T-helper 2 cell (primary cell): ENCODE results near the gene PISD.
A peak's percentile ranks its signal among the peaks of the same experiment; 100 is the strongest.

ENCODE experiments used
- DNase-seq, 5 experiments: peaks; one replicate each; pipeline versions ENCODE4 v3.0.0 to v3.0.0-alpha.2; 2012 to 2022

The PISD gene

GRCh38 chr22:31625661-31626426 lies 36.2 kb downstream of the PISD start:
- DNase-seq, result no peak

- no peak for DNase-seq
These were observed 36.8 kb downstream of the PISD start for GRCh38 chr22:31625257-31625640.

DNA sequence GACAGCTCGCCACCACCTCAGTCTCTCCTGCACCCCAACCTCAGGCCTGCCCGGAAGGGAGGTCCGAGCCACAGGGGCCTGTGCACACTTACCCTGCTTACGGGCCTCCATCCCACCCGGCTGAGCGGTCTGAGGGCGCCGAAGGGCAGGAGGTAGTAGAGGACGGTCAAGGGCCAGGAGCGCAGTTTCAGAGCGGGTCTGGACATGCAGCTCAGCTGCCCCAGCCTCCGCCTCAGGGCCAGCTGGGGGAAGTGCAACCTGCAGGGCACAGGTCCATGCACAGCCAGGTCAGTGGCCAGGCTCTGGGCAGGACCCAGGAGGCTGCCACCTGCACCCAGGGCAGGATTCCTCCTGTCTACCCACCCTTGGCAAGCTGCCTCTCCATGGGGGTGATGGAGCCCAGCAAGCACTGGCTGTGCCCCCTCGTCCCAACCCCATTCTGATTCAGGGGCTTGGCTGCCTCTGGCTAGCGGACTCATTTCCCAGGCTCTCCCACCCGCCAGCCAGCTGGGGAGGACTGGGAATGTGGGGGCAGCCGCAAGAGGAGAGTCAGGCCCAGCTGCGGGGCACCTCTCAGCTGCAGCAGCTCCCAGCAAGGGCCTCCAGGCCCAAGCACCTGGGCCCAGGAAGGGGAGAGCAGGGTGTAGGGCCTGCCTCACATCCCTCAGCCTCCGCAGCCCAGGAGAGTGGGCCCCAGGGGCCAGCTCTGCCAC lies 38.3 kb downstream of the PISD start:
- no peak for DNase-seq

- DNase-seq, result no peak
These were observed 39.0 kb downstream of the PISD start for GRCh38 chr22:31622980-31623379.

- DNase-seq, result no peak
These were observed 40.4 kb downstream of the PISD start for GRCh38 chr22:31621507-31622124.

GRCh38 chr22:31620756-31621480 lies 41.1 kb downstream of the PISD start:
- DNase-seq, result no peak

GRCh38 chr22:31619611-31620300 lies 42.3 kb downstream of the PISD start:
- DNase-seq, result no peak

DNA sequence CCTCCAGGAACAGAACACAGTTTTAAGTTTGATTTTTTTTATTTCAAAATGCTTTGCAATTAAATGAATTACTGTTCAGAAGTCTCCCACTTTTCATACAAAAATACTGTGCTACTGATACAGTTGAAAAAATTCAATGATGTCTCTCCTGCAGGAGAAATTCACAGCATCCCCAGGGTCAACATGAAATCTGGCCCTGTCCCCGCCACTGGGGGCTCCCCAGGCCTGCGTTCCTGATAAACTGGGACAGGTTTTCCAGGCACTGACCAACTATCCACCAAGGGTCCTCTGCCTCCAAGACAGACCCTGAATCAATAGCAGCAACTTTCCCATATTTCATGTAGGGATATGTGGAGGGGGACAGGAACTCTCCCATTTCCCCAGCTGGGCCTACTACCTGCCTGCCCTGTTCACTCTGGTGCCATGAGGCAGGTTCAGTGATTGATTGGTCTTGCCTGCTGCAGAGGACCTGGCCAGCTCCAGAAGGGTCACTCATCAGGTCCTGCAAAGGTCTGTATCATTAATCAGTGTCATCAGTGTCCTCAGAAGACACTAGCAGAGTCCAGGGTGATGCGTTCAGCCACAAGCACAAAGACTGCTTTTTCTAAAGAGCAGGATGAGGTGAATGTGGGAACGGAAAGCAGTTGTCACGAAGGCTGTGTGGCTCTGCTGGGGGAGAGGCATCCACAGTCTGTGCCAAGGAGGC lies 43.4 kb downstream of the PISD start:
- DNase-seq, result no peak

GRCh38 chr22:31618057-31618456 lies 44.0 kb downstream of the PISD start:
- DNase-seq, result no peak

GRCh38 chr22:31616315-31616980 lies 45.6 kb downstream of the PISD start:
- peak in 2 of 5 experiments; percentile 17 to 51 for DNase-seq

GRCh38 chr22:31615940-31616314 lies 46.1 kb downstream of the PISD start:
- DNase-seq, result no peak

DNA sequence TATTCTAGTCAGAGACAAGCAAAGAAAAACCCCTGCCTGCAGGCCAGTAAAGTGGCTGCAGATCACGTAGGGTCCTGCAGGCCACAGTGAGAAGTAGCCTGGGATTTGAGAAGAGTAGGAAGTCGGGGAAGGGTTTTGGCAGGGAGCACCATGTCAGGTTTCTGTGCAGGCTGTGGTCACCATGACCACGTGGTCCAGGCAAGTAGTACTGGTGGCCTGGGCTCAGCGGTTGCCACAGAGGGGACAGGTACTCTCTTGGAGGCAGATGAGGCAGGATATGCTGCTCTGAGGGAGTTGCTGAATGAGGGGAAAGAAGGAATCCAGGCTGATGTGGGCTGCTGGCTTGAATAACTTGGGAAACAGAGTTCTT lies 46.5 kb downstream of the PISD start:
- DNase-seq, result no peak

- no peak for DNase-seq
These were observed 47.1 kb downstream of the PISD start for GRCh38 chr22:31614781-31615490.

GRCh38 chr22:31613904-31614296 lies 48.1 kb downstream of the PISD start:
- no peak for DNase-seq

GRCh38 chr22:31613286-31613903 lies 48.6 kb downstream of the PISD start:
- DNase-seq, result no peak

DNA sequence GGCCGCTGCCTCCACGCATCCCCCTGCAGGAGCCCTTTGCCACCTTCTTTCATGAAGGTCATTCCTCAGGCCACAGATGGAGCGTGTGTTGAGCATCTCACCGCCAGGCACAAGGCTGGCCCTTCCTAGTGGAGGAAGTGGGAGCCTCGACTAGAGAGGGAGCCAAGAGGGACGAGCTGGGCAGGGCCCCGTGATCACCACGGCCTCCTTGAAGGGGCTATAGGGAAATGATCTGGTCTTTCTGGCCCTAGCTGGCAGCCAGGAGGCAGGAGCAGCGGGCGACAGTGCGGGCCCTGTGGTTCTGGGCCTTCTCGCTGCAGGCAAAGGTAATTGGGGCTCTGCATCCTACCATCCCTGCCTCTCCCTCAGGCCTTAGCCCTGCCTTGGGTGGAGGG lies 49.1 kb downstream of the PISD start:
- DNase-seq, result no peak

GRCh38 chr22:31611061-31611760 lies 50.8 kb downstream of the PISD start:
- DNase-seq, result no peak

DNA sequence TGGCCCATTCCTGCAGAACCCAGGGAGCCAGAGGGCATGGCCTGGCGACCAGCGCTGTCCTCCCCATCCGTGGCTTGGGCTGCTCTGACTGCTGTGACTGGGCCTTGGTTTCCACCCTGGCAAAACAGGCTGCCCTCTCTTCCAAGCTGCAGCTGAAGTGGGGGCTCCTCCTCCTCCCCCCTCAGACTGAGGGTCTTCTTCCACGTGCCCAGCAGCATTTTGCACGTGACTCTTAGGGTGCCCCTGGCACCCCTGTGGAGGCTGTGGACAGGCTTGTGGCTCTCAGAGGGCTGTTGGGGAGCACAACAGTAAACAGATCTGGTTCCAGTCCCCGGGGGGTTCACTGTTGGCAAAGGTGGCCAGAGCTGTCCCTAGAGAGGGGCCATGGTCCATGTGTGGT lies 51.4 kb downstream of the PISD start:
- DNase-seq, result no peak

- DNase-seq, result no peak
These were observed 52.3 kb downstream of the PISD start for GRCh38 chr22:31609716-31610115.

DNA sequence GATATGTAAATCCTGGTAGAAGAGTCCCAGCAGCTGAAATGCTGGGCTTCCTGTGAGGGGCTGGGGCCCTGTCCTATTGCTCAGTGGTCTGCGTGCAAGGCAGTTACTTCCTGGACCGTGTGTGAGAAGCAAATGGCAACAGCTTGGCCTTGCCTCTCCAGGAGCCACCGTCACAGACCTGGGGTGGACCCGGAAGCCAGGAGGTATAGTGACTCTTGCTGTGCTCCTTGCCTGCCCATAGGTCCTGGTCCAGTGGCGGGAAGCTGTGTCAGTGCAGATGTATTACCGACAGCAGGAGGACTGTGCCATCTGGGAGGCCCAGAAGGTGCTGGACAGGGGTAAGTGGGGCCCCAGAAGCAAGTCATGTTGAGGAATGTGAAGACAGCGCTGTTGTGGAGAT lies 54.3 kb downstream of the PISD start:
- DNase-seq, result no peak
